Measurements from ENCODE around the gene GATAD2B.
A peak's percentile ranks its signal among the peaks of the same experiment; 100 is the strongest.
"Not testable (repeated sequence)": the region's sequence is repeated elsewhere in the genome, so short reads cannot be mapped to it uniquely, and the experiment has no call there.

The GATAD2B gene

DNA sequence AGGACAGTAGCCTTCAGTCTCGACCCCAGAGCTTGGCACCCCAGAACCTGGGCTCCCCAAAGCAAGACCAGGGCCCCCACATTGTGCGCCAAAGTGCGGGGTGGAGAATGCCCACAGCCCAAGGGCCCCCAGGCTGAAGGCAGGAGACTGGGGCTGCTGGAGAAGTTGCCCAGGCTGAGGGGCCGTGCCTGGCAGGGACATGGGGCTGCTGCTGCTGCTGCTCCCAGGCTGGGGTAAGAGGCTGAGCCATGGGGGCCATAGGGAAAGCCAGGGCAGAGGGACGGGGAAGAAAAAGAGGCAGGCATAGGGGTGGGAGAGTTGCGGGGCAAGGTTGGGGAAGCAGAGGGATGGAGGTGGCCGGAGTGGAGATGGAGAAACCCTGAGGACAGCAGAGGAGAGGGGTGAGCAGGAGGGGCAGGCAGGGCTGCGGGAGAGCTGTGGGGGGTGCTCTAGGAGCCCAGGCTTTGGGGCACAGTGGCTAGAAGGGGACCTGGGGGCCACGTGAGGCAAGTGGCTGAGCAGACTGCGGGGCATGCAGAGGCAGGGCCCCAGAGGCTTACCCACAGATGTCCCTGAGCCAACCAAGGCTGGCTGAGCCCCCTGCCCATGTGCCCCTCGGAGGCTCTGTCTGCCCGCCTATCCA, 128.7 kb downstream of the GATAD2B start:
- DNase-seq, result no peak

DNA sequence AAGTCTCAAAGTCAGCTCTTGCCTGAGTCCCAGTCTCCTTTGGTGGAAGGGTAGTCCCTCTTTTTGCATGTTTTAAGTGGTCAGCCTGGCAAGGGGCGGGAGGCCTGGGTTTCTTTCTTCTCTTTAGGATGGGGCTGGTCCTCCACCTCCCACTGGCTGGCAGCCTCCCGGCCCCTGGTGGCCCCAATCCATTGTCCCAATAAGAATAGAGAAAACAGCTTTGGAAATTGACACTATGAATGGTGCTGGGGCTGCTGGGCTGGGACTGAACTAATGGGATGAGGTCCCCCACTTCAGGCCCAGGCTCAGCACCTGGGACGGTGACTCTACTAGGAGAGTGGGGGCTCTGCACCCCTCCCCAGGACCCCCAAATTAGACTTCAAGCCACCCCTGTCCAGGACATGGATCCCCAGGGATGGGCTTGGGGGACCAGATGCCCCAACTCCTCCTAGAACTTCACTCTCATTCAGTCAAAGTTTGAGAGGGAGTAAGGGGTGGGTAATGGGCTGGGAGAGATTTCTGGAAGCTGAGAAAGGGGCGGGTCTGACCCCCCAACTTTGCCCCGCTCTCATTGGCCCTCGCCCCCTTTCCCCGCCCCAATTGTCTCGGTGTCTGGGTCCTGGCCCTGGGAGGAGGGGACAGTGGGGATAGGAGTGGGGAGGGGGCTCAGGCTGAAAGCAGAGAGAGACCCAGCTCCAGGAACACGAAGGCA, 129.4 kb downstream of the GATAD2B start:
- DNase-seq, result no peak

DNA sequence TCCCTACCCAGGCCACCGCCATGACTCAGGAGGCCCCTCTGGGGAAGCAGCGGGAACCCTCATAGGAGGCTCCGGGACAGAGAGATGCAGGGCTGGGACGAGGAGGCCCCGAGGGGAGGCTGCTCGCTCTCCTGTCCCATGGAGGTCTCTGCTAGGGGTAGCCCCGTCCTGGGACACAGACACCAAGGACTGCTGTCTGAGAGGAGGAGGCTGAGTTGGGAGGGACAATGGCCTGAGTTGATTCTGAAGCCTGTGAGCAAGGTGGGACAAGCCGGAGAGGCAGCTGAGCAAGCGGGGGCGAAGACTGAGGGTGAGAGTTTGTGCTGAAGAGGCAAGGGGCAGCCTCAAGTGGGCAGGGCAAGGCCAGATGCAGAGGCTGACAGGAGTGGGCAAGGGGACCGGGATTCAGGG, 130.1 kb downstream of the GATAD2B start:
- DNase-seq, result no peak

DNA sequence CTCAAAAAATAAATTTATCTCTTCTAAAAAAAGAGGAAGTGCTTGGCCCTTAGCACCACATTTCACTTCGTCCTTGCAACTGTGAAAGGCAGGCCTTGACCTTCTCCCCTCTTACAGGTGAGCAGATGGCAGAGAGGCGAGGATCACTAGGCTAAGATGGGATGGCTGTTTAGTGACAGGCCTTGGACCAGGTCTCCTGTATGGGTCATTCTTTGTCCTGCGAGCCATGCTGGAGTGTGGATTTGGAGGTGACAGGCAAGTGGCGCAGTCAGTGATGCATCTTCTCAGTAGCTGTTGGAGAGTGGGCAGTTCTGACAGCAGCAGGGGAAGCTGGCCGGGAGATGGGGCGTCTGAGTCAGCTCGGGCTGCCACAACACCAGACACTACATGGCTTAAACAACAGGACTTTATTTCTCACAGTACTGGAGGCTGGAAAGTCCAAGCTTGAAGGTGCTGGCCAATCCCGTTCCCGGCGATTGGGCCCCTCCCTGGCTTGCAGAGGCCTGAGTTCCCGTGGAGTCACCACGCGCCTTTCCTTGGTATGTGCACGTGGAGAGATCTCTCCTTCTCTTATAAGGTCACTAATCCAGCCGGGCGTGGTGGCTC, 131.0 kb downstream of the GATAD2B start:
- DNase-seq, result peak; percentile 33

DNA sequence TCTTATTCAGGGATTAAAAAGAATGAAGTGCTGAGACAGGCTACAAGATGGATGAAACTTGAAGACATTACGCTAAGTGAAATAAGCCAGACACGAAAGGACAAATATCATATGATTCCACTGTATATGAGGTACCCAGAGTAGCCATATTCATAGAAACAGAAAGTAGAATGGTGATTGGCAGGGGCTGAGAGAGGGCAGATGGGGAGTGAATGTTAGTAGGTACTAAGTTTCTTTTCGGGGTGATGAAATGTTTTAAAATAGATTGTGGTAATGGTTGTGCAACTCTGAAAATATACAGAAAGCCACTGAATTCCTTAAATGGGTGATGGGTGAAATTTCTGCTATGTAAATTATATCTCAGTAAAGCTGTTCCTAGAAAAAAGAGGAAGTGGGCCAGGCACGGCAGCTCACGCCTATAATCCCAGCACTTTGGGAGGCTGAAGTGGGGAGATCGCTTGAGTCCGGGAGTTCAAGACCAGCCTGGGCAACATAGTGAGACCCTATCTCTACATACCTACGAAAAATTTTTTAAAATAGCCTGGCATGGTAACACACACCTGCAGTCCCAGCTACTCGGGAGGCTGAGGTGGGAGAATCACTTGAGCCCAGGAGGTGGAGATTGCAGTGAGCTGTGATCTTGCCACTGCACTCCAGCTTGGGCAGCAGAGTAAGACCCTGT, 131.7 kb downstream of the GATAD2B start:
- no peak for DNase-seq

GRCh38 chr1:153790313-153790965, 132.3 kb downstream of the GATAD2B start:
- no peak for DNase-seq

GRCh38 chr1:153789478-153790034, 133.2 kb downstream of the GATAD2B start:
- no peak for DNase-seq

DNA sequence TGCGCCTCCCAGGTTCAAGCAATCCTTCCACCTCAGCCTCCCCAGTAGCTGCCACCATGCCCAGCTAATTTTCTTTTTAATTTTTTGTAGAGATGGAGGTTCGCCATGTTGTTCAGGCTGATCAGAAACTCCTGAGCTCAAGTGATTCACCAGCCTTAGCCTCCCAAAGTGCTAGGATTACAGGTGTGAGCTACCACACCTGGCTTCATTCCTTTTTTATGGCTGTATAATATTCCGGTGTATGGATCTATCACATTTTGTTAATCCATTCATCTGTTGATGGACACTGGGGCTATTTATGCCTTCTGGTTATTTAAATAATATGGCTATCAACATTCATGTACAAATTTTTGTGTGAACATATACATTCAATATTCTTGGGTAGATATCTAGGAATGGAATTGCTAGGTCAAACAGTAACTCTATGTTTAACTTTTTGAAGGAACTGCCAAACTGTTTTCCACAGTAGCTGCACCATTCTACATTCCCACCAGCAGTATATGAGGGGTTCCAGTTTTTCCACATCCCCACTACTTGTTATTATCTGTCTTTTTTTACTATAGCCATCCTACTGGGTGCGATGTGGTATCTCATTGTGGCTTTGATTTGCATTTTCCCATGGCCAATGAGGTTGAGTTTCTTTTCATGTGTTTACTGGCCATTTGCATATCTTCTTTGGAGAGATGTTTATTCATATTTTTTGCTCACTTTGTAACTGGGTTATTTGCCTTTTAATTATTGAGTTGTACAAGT, 136.6 kb downstream of the GATAD2B start:
- DNase-seq, result no peak

GRCh38 chr1:153783233-153784190, 139.3 kb downstream of the GATAD2B start:
- DNase-seq, result peak; percentile 89

GRCh38 chr1:153782648-153783047, 140.1 kb downstream of the GATAD2B start:
- not testable (repeated sequence) for DNase-seq

GRCh38 chr1:153780551-153780950, 142.2 kb downstream of the GATAD2B start:
- DNase-seq, result no peak

DNA sequence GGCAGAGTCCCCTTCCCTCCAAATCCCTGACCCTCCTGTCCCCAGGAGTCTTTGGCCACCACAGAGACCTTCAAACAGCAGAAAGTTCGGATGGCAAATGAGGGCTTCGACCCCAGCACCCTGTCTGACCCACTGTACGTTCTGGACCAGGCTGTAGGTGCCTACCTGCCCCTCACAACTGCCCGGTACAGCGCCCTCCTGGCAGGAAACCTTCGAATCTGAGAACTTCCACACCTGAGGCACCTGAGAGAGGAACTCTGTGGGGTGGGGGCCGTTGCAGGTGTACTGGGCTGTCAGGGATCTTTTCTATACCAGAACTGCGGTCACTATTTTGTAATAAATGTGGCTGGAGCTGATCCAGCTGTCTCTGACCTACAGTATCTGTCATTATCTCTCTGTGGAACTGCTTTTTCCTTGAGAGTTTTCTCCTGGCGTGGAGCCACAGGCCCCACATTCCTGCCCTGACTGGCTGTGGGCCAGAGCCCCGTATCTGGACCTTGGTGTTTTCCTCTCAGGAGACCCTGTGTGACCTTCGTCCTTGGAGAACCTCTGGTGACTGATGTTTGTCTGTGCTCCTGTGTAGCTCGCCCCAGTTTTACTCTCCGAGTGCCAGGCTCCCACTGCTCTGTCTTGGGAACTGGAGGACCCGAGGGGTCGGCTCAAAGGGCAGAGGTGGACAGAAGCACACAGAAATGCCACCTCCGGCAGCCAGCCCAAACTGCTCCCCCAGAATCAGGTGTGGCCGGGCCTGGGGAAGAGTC, 142.8 kb downstream of the GATAD2B start:
- DNase-seq, result no peak

DNA sequence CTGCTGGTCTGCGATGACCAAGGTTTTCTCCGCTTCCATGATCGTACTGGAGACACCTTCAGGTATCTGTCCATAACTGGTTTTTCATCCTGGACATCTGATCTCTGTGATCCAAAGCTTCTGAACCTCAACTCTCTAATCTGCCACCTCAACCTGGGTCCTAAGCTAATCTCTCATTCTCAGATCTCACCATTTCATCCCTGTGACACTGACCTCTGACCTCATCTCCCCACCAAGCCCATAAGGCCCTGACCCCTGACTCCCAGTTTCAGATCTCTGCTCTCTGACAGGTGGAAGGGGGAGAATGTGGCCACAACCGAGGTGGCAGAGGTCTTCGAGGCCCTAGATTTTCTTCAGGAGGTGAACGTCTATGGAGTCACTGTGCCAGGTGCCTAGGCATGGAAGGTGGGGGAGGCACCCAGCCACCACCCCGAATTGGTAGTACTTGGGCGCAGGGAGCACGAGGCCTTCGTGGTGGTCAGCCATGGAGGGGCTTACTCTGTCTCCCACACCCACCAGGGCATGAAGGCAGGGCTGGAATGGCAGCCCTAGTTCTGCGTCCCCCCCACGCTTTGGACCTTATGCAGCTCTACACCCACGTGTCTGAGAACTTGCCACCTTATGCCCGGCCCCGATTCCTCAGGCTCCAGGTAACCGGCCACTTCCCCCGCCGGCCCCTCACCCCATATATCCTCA, 143.8 kb downstream of the GATAD2B start:
- DNase-seq, result no peak

GRCh38 chr1:153778051-153778823, 144.5 kb downstream of the GATAD2B start:
- DNase-seq, result no peak

- no peak for DNase-seq
Observed at GRCh38 chr1:153777648-153778047, 145.1 kb downstream of the GATAD2B start.

DNA sequence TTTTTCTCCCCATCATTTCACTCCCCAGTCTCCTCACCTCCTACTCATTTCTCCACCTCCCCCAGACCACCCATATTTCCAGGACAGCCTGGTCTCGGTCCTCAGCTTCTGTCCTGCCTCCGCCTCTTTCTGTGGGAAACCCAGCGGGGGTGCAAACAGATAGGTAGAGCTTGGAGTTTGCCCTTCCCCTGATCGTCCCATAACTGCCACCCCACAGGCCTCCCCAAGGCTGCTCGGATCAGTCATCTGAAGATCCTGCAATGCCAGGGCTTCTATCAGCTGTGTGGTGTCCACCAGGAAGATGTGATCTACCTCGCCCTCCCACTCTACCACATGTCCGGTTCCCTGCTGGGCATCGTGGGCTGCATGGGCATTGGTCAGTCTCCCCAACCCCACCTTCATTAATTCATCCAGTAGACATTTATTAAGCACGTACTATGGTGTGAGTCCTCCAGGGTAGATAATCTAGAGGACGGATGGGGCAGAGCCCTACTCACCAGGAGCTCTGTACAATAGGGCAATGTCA, 145.9 kb downstream of the GATAD2B start:
- DNase-seq, result no peak

- no peak for DNase-seq
Observed at GRCh38 chr1:153776352-153776751, 146.4 kb downstream of the GATAD2B start.
